ENCODE results near the gene PACS2. TPM values are rescaled to one million over a fixed set of nuclear protein-coding genes. Genes with fewer than 3 reads are reported as not detected.

PACS2 gene
- total RNA-seq, 1 donor from 2014 or later = 263 TPM

GRCh38 chr14:105351920-105352851 lies 37.6 kb downstream of the PACS2 start:
- peak; percentile 90 for DNase-seq
- no peak overlapping the region for H3K27ac Mint-ChIP-seq (ENCODE audit: unreplicated experiment)

GRCh38 chr14:105353136-105353535 lies 38.6 kb downstream of the PACS2 start:
- Mint-ChIP-seq H3K27ac (ENCODE audit: unreplicated experiment) (peak overlapping the region; percentile 62), H3K4me3 (ENCODE audit: unreplicated experiment) (no peak overlapping the region), H3K9me3 (ENCODE audit: unreplicated experiment) (peaks cover 7% of the 10 kb centered on the region), H3K36me3 (ENCODE audit: unreplicated experiment) (no peaks in the 10 kb centered on the region), H3K4me1 (ENCODE audit: low read depth, unreplicated experiment) (peaks cover 2% of the 10 kb centered on the region), H3K27me3 (ENCODE audit: unreplicated experiment) (peaks cover 5% of the 10 kb centered on the region)
- no peak for DNase-seq
- no peak for TF ChIP-seq CTCF (IDR thresholded peaks at IDR 0.05; ENCODE audit: partially characterized antibody, unreplicated experiment)

More at GRCh38 chr14:105351920-105352851, 37.6 kb downstream of the PACS2 start:
- Mint-ChIP-seq H3K9me3 (ENCODE audit: unreplicated experiment) (peaks cover 7% of the 10 kb centered on the region), H3K4me1 (ENCODE audit: low read depth, unreplicated experiment) (peaks cover 2% of the 10 kb centered on the region), H3K27me3 (ENCODE audit: unreplicated experiment) (peaks cover 12% of the 10 kb centered on the region), H3K36me3 (ENCODE audit: unreplicated experiment) (no peaks in the 10 kb centered on the region), H3K4me3 (ENCODE audit: unreplicated experiment) (no peak overlapping the region)
- peak; percentile 88 for TF ChIP-seq CTCF (IDR thresholded peaks at IDR 0.05; ENCODE audit: partially characterized antibody, unreplicated experiment)

GRCh38 chr14:105354541-105354940 lies 40.0 kb downstream of the PACS2 start:
- Mint-ChIP-seq H3K9me3 (ENCODE audit: unreplicated experiment) (peaks cover 10% of the 10 kb centered on the region), H3K36me3 (ENCODE audit: unreplicated experiment) (no peaks in the 10 kb centered on the region), H3K4me1 (ENCODE audit: low read depth, unreplicated experiment) (peaks cover 2% of the 10 kb centered on the region), H3K27ac (ENCODE audit: unreplicated experiment) (no peak overlapping the region), H3K4me3 (ENCODE audit: unreplicated experiment) (no peak overlapping the region), H3K27me3 (ENCODE audit: unreplicated experiment) (peaks cover 8% of the 10 kb centered on the region)
- TF ChIP-seq CTCF (IDR thresholded peaks at IDR 0.05; ENCODE audit: partially characterized antibody, unreplicated experiment) = no peak
- DNase-seq = no peak

GRCh38 chr14:105355049-105355575 lies 40.6 kb downstream of the PACS2 start:
- DNase-seq = no peak
- peaks cover 2% of the 10 kb centered on the region for H3K4me1 Mint-ChIP-seq (ENCODE audit: low read depth, unreplicated experiment)
- no peak overlapping the region for H3K27ac Mint-ChIP-seq (ENCODE audit: unreplicated experiment)
- no peak overlapping the region for H3K4me3 Mint-ChIP-seq (ENCODE audit: unreplicated experiment)
- H3K9me3 Mint-ChIP-seq (ENCODE audit: unreplicated experiment) = peaks cover 10% of the 10 kb centered on the region
- TF ChIP-seq CTCF (IDR thresholded peaks at IDR 0.05; ENCODE audit: partially characterized antibody, unreplicated experiment) = no peak
- H3K27me3 Mint-ChIP-seq (ENCODE audit: unreplicated experiment) = peaks cover 6% of the 10 kb centered on the region
- H3K36me3 Mint-ChIP-seq (ENCODE audit: unreplicated experiment) = no peaks in the 10 kb centered on the region

Data from glutamatergic neuron (in vitro differentiated cells).